GM18517 (cell line): ENCODE data around the gene SIPA1L2.

Experiments used
- ATAC-seq: cut with Tn5 transposase; IDR thresholded peaks from one replicate; pipeline ENCODE4 v1.9.1; 2021; ENCODE audit warnings: mild to moderate bottlenecking, moderate library complexity; ENCODE audit not compliant: unreplicated experiment

The SIPA1L2 gene

DNA sequence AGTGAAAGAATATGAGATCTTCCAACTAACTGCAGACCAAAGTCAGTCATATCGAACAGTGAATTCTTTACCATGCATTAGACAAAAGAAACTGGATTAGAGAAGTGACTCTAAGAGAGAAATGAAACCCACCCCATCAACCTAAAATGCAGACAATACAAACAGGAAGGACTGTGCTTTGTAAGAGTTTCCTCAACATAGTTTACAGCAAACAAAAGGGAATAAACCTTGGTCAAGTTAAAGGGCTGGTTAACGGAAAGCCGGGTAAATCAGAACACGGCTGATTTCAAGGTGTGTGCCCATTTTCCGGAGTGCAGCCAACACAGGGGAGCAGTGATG is 39.2 kb downstream of the SIPA1L2 start:
- no peak for ATAC-seq

DNA sequence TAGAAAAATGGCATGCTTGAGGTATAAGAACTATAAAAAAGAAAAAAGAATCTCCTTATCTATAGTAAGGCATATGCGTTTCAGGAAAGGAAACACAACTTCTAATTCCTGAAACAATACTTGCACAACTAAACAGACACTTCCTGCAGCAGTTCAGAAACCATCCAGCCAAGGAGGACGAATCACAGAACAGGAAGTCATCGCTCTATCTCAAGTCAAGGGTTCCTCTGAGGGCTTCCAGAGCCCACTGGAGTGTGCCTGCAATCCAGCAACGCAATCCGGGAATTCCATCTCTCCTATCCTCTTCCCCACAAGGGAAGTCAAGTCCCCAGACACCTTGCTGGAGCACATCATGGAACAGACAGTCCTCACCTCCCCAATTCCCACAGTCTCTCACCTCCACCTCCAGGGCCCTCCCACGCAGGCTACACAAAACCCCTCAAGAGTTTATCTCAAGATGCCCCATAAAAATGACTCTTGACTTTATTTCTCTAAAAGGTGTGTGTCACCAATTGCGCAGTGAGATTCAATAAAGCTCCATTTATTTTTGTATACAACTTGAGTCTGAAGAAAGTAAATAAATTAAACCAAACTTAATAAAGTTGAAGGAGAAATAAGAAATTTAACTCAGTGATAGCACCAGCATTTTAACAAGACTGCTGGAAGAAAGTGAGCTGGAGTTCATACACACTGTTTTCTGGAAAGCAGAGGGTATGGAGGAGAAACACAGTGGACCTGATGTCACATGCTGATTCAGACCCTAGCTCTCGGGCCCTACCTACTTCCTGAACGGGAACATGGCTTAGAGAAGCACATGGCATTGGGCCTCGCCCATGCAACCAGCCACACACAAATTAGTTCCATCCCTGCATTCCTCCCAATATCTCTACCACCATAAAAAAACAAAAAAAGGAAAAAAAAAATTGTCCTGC is 39.9 kb downstream of the SIPA1L2 start:
- ATAC-seq = no peak

DNA sequence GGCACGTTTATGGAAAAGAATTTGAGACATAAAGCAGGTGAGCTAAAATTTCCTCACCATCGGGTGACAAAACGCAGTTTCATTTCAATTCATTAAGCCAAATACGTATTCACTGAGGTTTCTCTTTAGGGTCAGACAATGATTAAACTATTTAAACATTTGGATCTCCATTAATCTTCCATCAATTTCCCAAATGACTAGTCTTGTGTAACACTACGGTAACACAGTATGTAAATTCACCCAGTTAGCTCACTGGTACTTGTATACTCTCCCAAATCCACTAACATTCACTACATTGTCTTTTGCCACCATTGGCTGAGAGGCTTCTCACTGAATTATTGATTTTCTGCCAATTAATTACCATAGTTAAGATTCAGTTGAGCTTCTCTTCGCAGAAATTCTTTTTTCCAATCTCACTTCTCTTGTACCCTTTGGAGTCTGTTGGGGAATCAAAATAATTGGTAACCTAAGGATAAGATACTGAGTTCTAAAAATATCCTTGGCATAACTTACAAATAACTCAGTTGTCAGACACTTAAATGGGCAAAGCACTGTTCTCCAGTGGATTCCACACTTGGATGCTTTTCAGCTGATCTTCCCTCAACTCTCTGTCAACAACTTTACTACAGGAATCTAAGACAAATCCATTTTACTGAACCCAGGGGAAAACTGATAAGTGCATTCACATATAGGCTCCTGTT is 40.7 kb downstream of the SIPA1L2 start:
- no peak for ATAC-seq

DNA sequence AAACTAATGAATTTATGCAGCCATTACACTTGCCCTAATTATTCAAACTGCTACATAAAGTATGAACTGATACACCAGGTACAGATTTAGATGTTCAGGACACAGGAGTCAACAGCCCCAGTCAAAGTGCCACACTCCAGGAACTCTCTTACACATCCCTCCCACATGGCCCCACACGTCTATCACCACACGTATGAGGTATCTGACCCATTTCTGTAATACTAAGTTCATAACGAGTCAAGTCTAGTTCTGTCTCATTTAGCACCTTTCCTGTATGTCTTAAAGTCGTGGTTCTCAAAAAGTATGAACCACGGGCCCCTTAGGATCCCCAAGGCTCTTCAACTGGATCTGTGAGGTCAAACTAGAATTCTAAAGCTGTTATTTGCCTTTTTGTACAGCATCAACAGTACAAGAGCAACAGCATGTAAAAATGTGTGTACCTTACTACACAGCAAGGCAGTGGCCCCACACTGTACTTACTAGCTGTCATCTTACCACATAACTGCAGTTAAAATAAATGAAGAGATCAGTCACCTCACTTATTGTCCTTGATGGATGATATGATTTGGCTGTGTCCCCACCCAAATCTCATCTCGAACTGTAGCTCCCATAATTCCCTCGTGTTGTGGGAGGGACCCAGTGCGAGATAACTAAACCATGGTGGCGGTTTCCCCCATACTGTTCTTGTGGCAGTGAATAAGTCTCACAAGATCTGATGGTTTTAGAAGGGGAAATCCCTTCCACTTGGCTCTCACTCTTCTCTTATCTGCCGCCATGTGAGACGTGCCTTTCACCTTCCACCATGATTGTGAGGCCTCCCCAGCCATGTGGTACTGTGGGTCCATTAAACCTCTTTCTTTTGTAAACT is 42.6 kb downstream of the SIPA1L2 start:
- ATAC-seq = no peak

DNA sequence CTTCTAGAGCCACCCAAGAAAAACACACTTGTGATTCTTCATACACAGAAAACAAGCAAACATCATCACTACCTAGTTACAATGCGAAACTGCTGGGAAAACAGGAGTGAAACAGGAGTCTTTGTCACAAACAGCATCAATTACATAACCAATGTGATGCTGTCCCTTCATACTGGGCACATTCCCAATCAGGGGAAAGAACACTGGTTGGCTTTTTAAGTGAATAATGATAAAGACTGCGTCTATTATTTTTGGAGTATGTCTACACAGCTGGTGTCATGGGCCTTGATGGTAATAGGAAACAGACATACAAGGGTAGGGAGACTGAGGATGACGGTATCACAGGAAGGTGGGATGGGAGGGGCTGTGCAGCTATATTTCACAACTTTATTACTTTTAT is 43.3 kb downstream of the SIPA1L2 start:
- no peak for ATAC-seq

DNA sequence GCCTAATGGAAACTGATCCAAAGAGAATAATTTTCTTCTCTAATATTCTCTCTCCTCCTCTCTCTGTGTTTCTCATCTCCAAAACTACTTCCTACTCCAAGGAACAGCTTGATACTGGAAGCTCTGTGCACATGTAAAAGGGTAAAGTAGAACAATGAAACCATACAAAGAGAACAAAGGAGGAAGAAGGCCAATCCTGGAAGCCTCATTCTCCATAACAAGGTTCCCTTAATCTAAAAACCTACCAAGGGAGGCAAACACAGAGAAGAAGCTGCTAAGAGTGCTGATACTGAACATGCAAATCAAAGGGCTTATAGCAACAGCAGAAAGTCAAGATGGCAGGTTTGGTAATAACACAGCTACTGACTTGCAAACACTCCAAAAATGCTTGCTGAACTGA is 44.4 kb downstream of the SIPA1L2 start:
- ATAC-seq = no peak

DNA sequence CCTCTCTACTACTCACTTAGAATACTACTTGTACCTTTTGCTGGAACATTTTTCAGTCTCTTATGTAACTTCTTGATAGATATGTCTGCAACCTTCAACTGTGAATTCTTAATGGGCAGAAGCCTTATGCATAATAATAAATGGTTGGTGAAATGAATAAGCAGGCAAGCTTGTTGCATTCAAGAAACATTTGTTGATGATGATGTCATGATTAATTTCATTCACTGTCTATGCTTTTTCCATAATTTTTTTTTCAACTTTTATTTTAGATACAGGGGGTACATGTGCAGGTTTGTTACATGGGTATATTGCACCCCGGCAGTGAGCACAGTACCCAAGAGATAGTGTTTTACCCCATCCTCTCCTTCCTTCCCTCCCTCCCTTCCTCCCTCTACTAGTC is 48.0 kb downstream of the SIPA1L2 start:
- no peak for ATAC-seq
